AG04450 (cell line): Measurements from ENCODE around the gene DDX10. TPM values are rescaled to one million over a fixed set of nuclear protein-coding genes. Genes with fewer than 3 reads are reported as not detected.

Experiments
- CTCF ChIA-PET: fragments of 300-600, 350-600 bp; formaldehyde crosslinking; extraction: SDS; loops from one replicate; lab custom pipeline; 2022; ENCODE audit warnings: antibody characterized with exemption, inconsistent platforms; lab: Charles Lee
- POLR2A ChIA-PET: fragments of 350-600 bp; formaldehyde crosslinking; extraction: SDS; loops from one replicate; lab custom pipeline; 2021; ENCODE audit warnings: antibody characterized with exemption, inconsistent platforms; lab: Yijun Ruan, JAX
- DNase-seq: peaks from one replicate; pipeline ENCODE4 v3.0.0-alpha.2; 2011; ENCODE audit warnings: low read depth, low spot score
- H3K27ac ChIP-seq: one replicate; pipeline ENCODE4 v1.5.1; 2012; ENCODE audit warnings: low read depth, low read length, control low read depth
- H3K27me3 ChIP-seq: one replicate; pipeline ENCODE4 v1.6.0; 2012; ENCODE audit warnings: low read length; ENCODE audit not compliant: control insufficient read depth, insufficient read depth
- H3K4me3 ChIP-seq: 2 replicates; pipeline ENCODE4 v1.5.1; 2011; ENCODE audit warnings: mild to moderate bottlenecking, low read depth, low read length, control low read depth
- H3K9me3 ChIP-seq: 2 replicates; pipeline ENCODE4 v1.5.1; 2012; ENCODE audit warnings: low read length; ENCODE audit not compliant: control insufficient read depth, insufficient read depth
- polyA plus RNA-seq: library from polyadenylated mRNA; depleted of rRNA; stranded (reverse); fragments of >200 nt; gene quantifications from 2 replicates; pipeline ENCODE4 v1.2.3, GENCODE V29; 2011
- TF ChIP-seq, protein P1 (sequence below): IDR thresholded peaks from 2 replicates; pipeline ENCODE4 v1.5.1; 2011; ENCODE audit warnings: low read depth, low read length, control low read depth, inconsistent platforms

DDX10 gene
- polyA plus RNA-seq, 1 experiment = 27.1 TPM

DNA sequence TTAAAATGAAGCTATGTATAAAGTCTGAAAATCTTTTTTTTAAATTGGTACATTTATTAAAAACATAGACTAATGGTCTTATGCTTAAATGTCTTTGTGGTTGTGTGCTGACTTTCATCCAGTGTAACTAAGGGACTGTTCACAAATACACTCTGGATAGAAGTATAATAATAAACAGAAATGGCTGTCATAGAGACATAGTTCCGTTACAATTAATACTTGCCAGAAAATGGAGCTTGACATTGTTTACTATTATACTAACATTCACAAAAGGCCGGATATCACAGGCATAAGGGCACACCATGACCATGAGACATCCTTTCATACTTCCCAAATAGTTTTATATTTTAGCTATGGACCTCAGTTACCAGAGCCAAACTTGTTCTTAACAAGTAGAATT is 161.3 kb downstream of the DDX10 start:
- CTCF ChIA-PET = interaction anchor here (1.2 kb wide), 1 partner anchor 128 kb away, joined by 5 read pairs; no protein-coding TSS in a partner anchor
- H3K4me3 ChIP-seq = no peak overlapping the region
- H3K27me3 ChIP-seq = no peaks in the 10 kb centered on the region
- POLR2A ChIA-PET = no interaction called here
- TF ChIP-seq, protein P1, sequence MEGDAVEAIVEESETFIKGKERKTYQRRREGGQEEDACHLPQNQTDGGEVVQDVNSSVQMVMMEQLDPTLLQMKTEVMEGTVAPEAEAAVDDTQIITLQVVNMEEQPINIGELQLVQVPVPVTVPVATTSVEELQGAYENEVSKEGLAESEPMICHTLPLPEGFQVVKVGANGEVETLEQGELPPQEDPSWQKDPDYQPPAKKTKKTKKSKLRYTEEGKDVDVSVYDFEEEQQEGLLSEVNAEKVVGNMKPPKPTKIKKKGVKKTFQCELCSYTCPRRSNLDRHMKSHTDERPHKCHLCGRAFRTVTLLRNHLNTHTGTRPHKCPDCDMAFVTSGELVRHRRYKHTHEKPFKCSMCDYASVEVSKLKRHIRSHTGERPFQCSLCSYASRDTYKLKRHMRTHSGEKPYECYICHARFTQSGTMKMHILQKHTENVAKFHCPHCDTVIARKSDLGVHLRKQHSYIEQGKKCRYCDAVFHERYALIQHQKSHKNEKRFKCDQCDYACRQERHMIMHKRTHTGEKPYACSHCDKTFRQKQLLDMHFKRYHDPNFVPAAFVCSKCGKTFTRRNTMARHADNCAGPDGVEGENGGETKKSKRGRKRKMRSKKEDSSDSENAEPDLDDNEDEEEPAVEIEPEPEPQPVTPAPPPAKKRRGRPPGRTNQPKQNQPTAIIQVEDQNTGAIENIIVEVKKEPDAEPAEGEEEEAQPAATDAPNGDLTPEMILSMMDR = no peak
- H3K9me3 ChIP-seq = no peaks in the 10 kb centered on the region
- H3K27ac ChIP-seq = no peak overlapping the region
- no peak for DNase-seq

DNA sequence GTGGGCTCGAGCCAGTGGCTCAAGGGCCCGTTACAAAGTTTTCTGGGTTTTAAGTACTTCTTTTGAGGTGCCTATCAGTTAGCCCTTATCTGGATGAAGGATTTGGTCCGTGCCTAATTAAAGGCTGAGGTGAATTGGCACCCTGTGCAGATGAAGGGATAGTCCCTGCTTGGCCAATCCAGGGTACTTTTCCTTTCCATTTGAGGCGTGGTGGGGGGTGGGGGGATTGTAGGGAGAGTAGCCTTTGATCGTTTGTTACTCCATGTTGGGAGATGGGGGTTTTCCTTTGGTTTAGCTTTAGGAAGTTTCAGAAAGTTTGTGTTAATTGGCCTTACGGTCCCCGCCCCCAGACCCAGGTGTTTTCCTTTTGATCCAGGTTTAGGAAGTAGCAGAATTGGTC is 170.8 kb downstream of the DDX10 start:
- no peaks in the 10 kb centered on the region for H3K9me3 ChIP-seq
- ChIA-PET CTCF (no interaction called here), POLR2A (no interaction called here)
- TF ChIP-seq, protein P1 = no peak
- H3K4me3 ChIP-seq = no peak overlapping the region
- H3K27me3 ChIP-seq = no peaks in the 10 kb centered on the region
- DNase-seq = no peak
- no peak overlapping the region for H3K27ac ChIP-seq

DNA sequence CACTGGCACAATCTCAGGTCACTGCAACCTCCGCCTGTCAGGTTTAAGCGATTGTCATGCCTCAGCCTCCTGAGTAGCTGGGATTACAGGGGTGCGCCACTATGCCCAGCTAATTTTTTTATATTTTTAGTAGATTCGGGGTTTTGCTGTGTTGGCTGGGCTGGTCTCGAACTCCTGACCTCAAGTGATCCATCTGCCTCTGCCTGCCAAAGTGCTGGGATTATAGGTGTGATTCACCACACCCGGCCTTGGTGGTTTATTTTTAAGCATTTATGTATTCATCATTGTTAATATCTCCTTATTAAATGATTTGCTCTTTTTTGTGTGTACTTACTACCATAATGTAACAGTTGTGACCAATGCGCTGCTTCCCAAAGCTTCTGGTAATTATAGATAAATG is 171.7 kb downstream of the DDX10 start:
- CTCF ChIA-PET = no interaction called here
- POLR2A ChIA-PET = no interaction called here
- Histone ChIP-seq H3K27ac (no peak overlapping the region), H3K4me3 (no peak overlapping the region), H3K27me3 (no peaks in the 10 kb centered on the region), H3K9me3 (no peaks in the 10 kb centered on the region)
- TF ChIP-seq, protein P1 = no peak
- DNase-seq = no peak

DNA sequence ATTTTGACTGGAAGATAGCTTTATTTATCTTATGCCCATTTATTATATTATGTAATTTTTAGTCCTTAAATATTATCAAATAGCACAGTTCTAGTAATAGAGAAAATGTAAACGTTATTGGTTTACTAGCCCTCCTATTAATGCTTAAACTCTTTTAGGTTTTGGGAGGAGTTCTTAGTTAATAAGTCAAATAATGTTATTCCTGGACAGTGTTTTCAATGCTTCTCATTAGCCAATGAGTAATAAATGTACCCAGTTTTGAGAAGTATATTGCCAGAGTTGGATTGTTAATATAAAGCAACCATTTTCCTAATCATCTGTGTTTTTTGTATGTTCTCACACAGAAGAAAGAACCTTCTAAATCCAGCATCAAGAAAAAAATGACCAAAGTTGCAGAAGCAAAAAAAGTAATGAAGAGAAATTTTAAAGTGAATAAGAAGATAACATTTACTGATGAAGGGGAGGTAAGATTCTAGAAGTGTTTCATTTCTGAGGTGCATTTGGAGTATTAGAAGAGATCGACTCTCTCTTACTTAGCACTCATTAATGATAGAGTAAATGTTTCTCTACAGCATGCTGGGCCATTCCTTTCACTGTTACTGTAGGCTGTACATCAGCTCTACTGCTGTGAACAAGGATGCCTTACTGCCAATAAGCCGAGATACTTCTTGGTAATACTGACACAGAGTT is 173.4 kb downstream of the DDX10 start:
- POLR2A ChIA-PET = no interaction called here
- no peak for DNase-seq
- H3K4me3 ChIP-seq = no peak overlapping the region
- no peaks in the 10 kb centered on the region for H3K27me3 ChIP-seq
- H3K27ac ChIP-seq = no peak overlapping the region
- TF ChIP-seq, protein P1 = no peak
- CTCF ChIA-PET = no interaction called here
- H3K9me3 ChIP-seq = no peaks in the 10 kb centered on the region

DNA sequence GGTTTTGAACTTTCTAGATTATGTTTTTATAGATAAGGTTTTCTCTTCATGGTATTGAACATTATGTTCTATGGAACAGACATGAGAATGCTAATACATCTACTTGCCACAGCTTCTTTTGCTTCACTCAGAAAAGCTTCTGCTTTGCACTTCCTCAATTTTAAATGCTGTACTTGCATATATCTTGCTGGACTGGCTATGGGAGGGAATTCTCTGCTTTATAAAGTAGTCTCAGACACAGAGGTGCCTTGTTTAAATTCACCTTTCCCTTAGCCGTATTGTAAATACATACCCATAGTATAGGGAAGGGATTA is 173.9 kb downstream of the DDX10 start:
- POLR2A ChIA-PET = no interaction called here
- no peak for DNase-seq
- Histone ChIP-seq H3K27me3 (no peaks in the 10 kb centered on the region), H3K9me3 (no peaks in the 10 kb centered on the region), H3K4me3 (no peak overlapping the region), H3K27ac (no peak overlapping the region)
- TF ChIP-seq, protein P1 = no peak
- CTCF ChIA-PET = no interaction called here
